HEK293 (cell line): Measurements from ENCODE around the gene PON1.

Experiments used
- CTCF ChIA-PET: fragments of 350-600 bp; formaldehyde crosslinking; extraction: SDS; loops from one replicate; lab custom pipeline; 2021; ENCODE audit warnings: antibody characterized with exemption; lab: Yijun Ruan, JAX
- POLR2A ChIA-PET: fragments of 300-600 bp; formaldehyde crosslinking; extraction: SDS; loops from one replicate; lab custom pipeline; 2020; ENCODE audit warnings: antibody characterized with exemption, inconsistent platforms; lab: Yijun Ruan, JAX
- H3K27ac ChIP-seq: fragments of 200-500 bp; sonication (Bioruptor generic); 2 replicates; pipeline ENCODE4 v1.5.1; 2014; ENCODE audit warnings: low read depth, low read length, control low read depth, inconsistent platforms; ENCODE audit errors: extremely low read depth
- H3K36me3 ChIP-seq, 2 experiments: fragments of 200-500 bp in 1 of 2; sonication (Bioruptor generic) in 1 of 2; 1 replicate in 1 of 2; 2 replicates in 1 of 2; pipeline ENCODE4 v1.5.1; 2014 to 2017; ENCODE audit warnings: inconsistent platforms in 2 of 2, low read length in 2 of 2; ENCODE audit not compliant: control insufficient read depth in 2 of 2, insufficient read depth in 1 of 2
- H3K4me1 ChIP-seq: fragments of 200-500 bp; sonication (Bioruptor generic); 2 replicates; pipeline ENCODE4 v1.5.1; 2014; ENCODE audit warnings: mild to moderate bottlenecking, low read length, inconsistent platforms; ENCODE audit not compliant: control insufficient read depth, insufficient read depth
- H3K4me3 ChIP-seq: 2 replicates; pipeline ENCODE4 v1.5.1; 2011; ENCODE audit warnings: low read depth, mild to moderate bottlenecking, control low read depth, low read length, moderate library complexity
- H3K9me3 ChIP-seq: fragments of 200-500 bp; sonication (Bioruptor generic); 2 replicates; pipeline ENCODE4 v1.5.1; 2014; ENCODE audit warnings: low read depth, low read length, inconsistent platforms; ENCODE audit not compliant: control insufficient read depth, insufficient read depth
- GLI4 ChIP-seq: fragments of 450-650 bp; formaldehyde crosslinking; IDR thresholded peaks from 2 replicates; pipeline ENCODE4 v1.5.1; 2016; ENCODE audit warnings: missing biosample characterization, missing genetic modification characterization
- HOXC10 ChIP-seq: sonication (generic); formaldehyde crosslinking; IDR thresholded peaks from 2 replicates; pipeline ENCODE4 v1.8.1; 2023; ENCODE audit warnings: mild to moderate bottlenecking, missing genetic modification reagents
- RBAK ChIP-seq: fragments of 450-650 bp; formaldehyde crosslinking; IDR thresholded peaks from 2 replicates; pipeline ENCODE4 v1.5.1; 2016; ENCODE audit warnings: missing biosample characterization, missing genetic modification characterization
- REST ChIP-seq: fragments of 450-650 bp; formaldehyde crosslinking; IDR thresholded peaks from 2 replicates; pipeline ENCODE4 v1.5.1; 2016; ENCODE audit warnings: missing biosample characterization, missing genetic modification characterization
- SALL2 ChIP-seq: fragments of 450-650 bp; formaldehyde crosslinking; IDR thresholded peaks from 2 replicates; pipeline ENCODE4 v1.5.0; 2017; ENCODE audit warnings: missing biosample characterization, mild to moderate bottlenecking, missing genetic modification characterization, borderline replicate concordance
- ZNF133 ChIP-seq: fragments of 450-650 bp; formaldehyde crosslinking; IDR thresholded peaks from 2 replicates; pipeline ENCODE4 v1.5.1; 2016; ENCODE audit warnings: missing biosample characterization, missing genetic modification characterization
- ZNF146 ChIP-seq: fragments of 450-650 bp; formaldehyde crosslinking; IDR thresholded peaks from 2 replicates; pipeline ENCODE4 v1.5.1; 2016; ENCODE audit warnings: missing biosample characterization, missing genetic modification characterization
- ZNF23 ChIP-seq: fragments of 450-650 bp; formaldehyde crosslinking; IDR thresholded peaks from 2 replicates; pipeline ENCODE4 v1.5.1; 2016; ENCODE audit warnings: missing biosample characterization, missing genetic modification characterization, borderline replicate concordance
- ZNF324 ChIP-seq: fragments of 450-650 bp; formaldehyde crosslinking; IDR thresholded peaks from 2 replicates; pipeline ENCODE4 v1.5.1; 2016; ENCODE audit warnings: missing biosample characterization, missing genetic modification characterization
- ZNF404 ChIP-seq: fragments of 450-650 bp; formaldehyde crosslinking; IDR thresholded peaks from 2 replicates; pipeline ENCODE4 v1.5.1; 2017; ENCODE audit warnings: missing biosample characterization, missing genetic modification characterization
- ZNF449 ChIP-seq: fragments of 450-650 bp; formaldehyde crosslinking; IDR thresholded peaks from 2 replicates; pipeline ENCODE4 v1.5.1; 2017; ENCODE audit warnings: missing biosample characterization, mild to moderate bottlenecking, missing genetic modification characterization, moderate library complexity
- ZNF561 ChIP-seq: fragments of 450-650 bp; IDR thresholded peaks from 2 replicates; pipeline ENCODE4 v1.5.1; 2018; ENCODE audit warnings: missing biosample characterization, missing genetic modification characterization, borderline replicate concordance
- ZNF600 ChIP-seq: fragments of 450-650 bp; formaldehyde crosslinking; IDR thresholded peaks from 2 replicates; pipeline ENCODE4 v1.5.1; 2016; ENCODE audit warnings: missing biosample characterization, missing genetic modification characterization
- ZNF658 ChIP-seq: fragments of 450-650 bp; formaldehyde crosslinking; IDR thresholded peaks from 2 replicates; pipeline ENCODE4; 2016; ENCODE audit warnings: missing biosample characterization, missing genetic modification characterization
- ZNF747 ChIP-seq: fragments of 450-650 bp; formaldehyde crosslinking; IDR thresholded peaks from 2 replicates; pipeline ENCODE4 v1.5.1; 2016; ENCODE audit warnings: missing biosample characterization, missing genetic modification characterization
- ZNF785 ChIP-seq: fragments of 450-650 bp; formaldehyde crosslinking; IDR thresholded peaks from 2 replicates; pipeline ENCODE4 v1.5.1; 2016; ENCODE audit warnings: missing biosample characterization, missing genetic modification characterization
- TF ChIP-seq, protein P1 (sequence below): fragments of 450-650 bp; formaldehyde crosslinking; IDR thresholded peaks from 2 replicates; pipeline ENCODE4 v1.5.1; 2016; ENCODE audit warnings: missing biosample characterization, missing genetic modification characterization, low read depth
- TF ChIP-seq, protein P2 (sequence below): fragments of 450-650 bp; formaldehyde crosslinking; IDR thresholded peaks from 2 replicates; pipeline ENCODE4 v1.5.1; 2017; ENCODE audit warnings: missing biosample characterization, missing genetic modification characterization
- TF ChIP-seq, protein P3 (sequence below): fragments of 450-650 bp; formaldehyde crosslinking; IDR thresholded peaks from 2 replicates; pipeline ENCODE4 v1.5.1; 2016; ENCODE audit warnings: missing biosample characterization, missing genetic modification characterization
- TF ChIP-seq, protein P4 (sequence below): fragments of 450-650 bp; formaldehyde crosslinking; IDR thresholded peaks from 2 replicates; pipeline ENCODE4 v1.5.1; 2017; ENCODE audit warnings: missing biosample characterization, missing genetic modification characterization

PON1 gene

GRCh38 chr7:95276114-95276513, 48.2 kb downstream of the PON1 start:
- H3K36me3 ChIP-seq = no peaks in the 10 kb centered on the region
- CTCF ChIA-PET = no interaction called here

More at GRCh38 chr7:95276114-95276513, 48.2 kb downstream of the PON1 start:
- Histone ChIP-seq H3K4me1 (no peaks in the 10 kb centered on the region), H3K27ac (no peak overlapping the region), H3K4me3 (no peak overlapping the region), H3K9me3 (no peaks in the 10 kb centered on the region)
- TF ChIP-seq ZNF404 (tag by site-specific recombination) (no peak), REST (tag by site-specific recombination) (no peak), ZNF449 (no peak), GLI4 (tag by site-specific recombination) (no peak), ZNF561 (no peak), ZNF658 (tag by site-specific recombination) (no peak), ZNF600 (no peak), ZNF324 (tag by site-specific recombination) (no peak), ZNF133 (no peak), ZNF747 (tag by site-specific recombination) (no peak), ZNF146 (tag by site-specific recombination) (no peak), SALL2 (tag by site-specific recombination) (no peak), ZNF785 (no peak), HOXC10 (no peak), ZNF23 (tag by site-specific recombination) (no peak), RBAK (tag by site-specific recombination) (no peak)
- TF ChIP-seq, protein P1, sequence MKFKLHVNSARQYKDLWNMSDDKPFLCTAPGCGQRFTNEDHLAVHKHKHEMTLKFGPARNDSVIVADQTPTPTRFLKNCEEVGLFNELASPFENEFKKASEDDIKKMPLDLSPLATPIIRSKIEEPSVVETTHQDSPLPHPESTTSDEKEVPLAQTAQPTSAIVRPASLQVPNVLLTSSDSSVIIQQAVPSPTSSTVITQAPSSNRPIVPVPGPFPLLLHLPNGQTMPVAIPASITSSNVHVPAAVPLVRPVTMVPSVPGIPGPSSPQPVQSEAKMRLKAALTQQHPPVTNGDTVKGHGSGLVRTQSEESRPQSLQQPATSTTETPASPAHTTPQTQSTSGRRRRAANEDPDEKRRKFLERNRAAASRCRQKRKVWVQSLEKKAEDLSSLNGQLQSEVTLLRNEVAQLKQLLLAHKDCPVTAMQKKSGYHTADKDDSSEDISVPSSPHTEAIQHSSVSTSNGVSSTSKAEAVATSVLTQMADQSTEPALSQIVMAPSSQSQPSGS = no peak
- TF ChIP-seq, protein P2, sequence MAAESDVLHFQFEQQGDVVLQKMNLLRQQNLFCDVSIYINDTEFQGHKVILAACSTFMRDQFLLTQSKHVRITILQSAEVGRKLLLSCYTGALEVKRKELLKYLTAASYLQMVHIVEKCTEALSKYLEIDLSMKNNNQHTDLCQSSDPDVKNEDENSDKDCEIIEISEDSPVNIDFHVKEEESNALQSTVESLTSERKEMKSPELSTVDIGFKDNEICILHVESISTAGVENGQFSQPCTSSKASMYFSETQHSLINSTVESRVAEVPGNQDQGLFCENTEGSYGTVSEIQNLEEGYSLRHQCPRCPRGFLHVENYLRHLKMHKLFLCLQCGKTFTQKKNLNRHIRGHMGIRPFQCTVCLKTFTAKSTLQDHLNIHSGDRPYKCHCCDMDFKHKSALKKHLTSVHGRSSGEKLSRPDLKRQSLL (tag by site-specific recombination) = no peak
- TF ChIP-seq, protein P3, sequence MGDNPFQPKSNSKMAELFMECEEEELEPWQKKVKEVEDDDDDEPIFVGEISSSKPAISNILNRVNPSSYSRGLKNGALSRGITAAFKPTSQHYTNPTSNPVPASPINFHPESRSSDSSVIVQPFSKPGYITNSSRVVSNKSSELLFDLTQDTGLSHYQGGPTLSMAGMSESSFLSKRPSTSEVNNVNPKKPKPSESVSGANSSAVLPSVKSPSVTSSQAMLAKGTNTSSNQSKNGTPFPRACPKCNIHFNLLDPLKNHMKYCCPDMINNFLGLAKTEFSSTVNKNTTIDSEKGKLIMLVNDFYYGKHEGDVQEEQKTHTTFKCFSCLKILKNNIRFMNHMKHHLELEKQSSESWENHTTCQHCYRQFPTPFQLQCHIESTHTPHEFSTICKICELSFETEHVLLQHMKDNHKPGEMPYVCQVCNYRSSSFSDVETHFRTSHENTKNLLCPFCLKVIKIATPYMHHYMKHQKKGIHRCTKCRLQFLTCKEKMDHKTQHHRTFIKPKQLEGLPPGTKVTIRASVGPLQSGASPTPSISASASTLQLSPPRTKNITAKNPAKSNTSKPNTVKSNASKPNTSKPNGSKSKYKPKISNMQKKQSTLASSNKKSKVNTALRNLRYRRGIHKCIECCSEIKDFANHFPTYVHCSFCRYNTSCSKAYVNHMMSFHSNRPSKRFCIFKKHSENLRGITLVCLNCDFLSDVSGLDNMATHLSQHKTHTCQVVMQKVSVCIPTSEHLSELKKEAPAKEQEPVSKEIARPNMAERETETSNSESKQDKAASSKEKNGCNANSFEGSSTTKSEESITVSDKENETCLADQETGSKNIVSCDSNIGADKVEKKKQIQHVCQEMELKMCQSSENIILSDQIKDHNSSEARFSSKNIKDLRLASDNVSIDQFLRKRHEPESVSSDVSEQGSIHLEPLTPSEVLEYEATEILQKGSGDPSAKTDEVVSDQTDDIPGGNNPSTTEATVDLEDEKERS (tag by site-specific recombination) = no peak
- TF ChIP-seq, protein P4, sequence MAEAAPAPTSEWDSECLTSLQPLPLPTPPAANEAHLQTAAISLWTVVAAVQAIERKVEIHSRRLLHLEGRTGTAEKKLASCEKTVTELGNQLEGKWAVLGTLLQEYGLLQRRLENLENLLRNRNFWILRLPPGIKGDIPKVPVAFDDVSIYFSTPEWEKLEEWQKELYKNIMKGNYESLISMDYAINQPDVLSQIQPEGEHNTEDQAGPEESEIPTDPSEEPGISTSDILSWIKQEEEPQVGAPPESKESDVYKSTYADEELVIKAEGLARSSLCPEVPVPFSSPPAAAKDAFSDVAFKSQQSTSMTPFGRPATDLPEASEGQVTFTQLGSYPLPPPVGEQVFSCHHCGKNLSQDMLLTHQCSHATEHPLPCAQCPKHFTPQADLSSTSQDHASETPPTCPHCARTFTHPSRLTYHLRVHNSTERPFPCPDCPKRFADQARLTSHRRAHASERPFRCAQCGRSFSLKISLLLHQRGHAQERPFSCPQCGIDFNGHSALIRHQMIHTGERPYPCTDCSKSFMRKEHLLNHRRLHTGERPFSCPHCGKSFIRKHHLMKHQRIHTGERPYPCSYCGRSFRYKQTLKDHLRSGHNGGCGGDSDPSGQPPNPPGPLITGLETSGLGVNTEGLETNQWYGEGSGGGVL = no peak
- POLR2A ChIA-PET = no interaction called here
